HL-60 (cell line): ENCODE data around the gene TUT7.
"Not testable (repeated sequence)": the region's sequence is repeated elsewhere in the genome, so short reads cannot be mapped to it uniquely, and the experiment has no call there.

Experiments used
- DNase-seq, 2 experiments: peaks; one replicate each; pipeline ENCODE4 v3.0.0-alpha.2; 2010 to 2020; ENCODE audit warnings: low read depth in 1 of 2, low spot score in 1 of 2
- H3K27ac ChIP-seq: fragments of 250-450 bp; sonication (Bioruptor Pico); replicated peaks from 2 replicates; pipeline ENCODE4 v1.5.1; 2020; ENCODE audit warnings: mild to moderate bottlenecking, moderate library complexity
- H3K27me3 ChIP-seq: fragments of 250-450 bp; sonication (Bioruptor Pico); 2 replicates; pipeline ENCODE4 v1.5.1; 2021; ENCODE audit warnings: mild to moderate bottlenecking, moderate library complexity; ENCODE audit not compliant: insufficient read depth, poor library complexity, severe bottlenecking
- H3K4me3 ChIP-seq: replicated peaks from 2 replicates; pipeline ENCODE4 v1.5.1; 2011; ENCODE audit warnings: mild to moderate bottlenecking, control low read depth, low read length; ENCODE audit not compliant: insufficient read depth
- GABPA ChIP-seq: IDR thresholded peaks from 2 replicates; pipeline ENCODE4 v1.6.1; 2012; ENCODE audit warnings: low read depth
- POLR2AphosphoS5 ChIP-seq: IDR thresholded peaks from 2 replicates; pipeline ENCODE4 v1.6.1; 2012; ENCODE audit warnings: low read depth
- SPI1 ChIP-seq: IDR thresholded peaks from 2 replicates; pipeline ENCODE4 v1.6.1; 2012; ENCODE audit warnings: low read depth, mild to moderate bottlenecking, borderline replicate concordance
- TF ChIP-seq, protein P1 (sequence below): IDR thresholded peaks from one replicate; pipeline ENCODE4 v1.5.1; 2011; ENCODE audit warnings: low read length, control low read depth, inconsistent platforms; ENCODE audit not compliant: insufficient read depth
- TF ChIP-seq, protein P2 (sequence below): IDR thresholded peaks from 2 replicates; pipeline ENCODE4 v1.6.1; 2012; ENCODE audit warnings: low read depth; ENCODE audit not compliant: insufficient replicate concordance

The TUT7 gene

DNA sequence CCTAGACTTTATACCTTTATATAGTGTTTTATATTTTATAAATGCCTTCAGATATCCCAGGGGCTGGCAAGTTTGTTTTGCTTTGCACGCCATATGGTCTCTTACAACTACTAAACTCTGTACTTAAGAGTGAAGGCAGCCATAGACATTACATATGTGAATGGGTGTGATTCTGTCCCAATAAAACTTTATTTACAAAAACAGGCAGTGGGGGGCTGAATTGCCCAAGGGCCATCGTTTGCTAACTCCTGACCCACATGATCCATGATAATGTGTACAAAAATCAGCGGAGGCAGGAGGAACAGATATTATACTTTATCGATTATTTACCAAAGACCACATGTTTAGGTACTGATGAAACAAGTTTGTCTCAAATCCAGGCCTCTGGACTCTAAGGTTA, 36.0 kb downstream of the TUT7 start:
- DNase-seq = no peak
- TF ChIP-seq POLR2AphosphoS5 = no peak
- TF ChIP-seq, protein P1, sequence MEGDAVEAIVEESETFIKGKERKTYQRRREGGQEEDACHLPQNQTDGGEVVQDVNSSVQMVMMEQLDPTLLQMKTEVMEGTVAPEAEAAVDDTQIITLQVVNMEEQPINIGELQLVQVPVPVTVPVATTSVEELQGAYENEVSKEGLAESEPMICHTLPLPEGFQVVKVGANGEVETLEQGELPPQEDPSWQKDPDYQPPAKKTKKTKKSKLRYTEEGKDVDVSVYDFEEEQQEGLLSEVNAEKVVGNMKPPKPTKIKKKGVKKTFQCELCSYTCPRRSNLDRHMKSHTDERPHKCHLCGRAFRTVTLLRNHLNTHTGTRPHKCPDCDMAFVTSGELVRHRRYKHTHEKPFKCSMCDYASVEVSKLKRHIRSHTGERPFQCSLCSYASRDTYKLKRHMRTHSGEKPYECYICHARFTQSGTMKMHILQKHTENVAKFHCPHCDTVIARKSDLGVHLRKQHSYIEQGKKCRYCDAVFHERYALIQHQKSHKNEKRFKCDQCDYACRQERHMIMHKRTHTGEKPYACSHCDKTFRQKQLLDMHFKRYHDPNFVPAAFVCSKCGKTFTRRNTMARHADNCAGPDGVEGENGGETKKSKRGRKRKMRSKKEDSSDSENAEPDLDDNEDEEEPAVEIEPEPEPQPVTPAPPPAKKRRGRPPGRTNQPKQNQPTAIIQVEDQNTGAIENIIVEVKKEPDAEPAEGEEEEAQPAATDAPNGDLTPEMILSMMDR = no peak
- no peak for TF ChIP-seq SPI1
- TF ChIP-seq GABPA = no peak
- TF ChIP-seq, protein P2, sequence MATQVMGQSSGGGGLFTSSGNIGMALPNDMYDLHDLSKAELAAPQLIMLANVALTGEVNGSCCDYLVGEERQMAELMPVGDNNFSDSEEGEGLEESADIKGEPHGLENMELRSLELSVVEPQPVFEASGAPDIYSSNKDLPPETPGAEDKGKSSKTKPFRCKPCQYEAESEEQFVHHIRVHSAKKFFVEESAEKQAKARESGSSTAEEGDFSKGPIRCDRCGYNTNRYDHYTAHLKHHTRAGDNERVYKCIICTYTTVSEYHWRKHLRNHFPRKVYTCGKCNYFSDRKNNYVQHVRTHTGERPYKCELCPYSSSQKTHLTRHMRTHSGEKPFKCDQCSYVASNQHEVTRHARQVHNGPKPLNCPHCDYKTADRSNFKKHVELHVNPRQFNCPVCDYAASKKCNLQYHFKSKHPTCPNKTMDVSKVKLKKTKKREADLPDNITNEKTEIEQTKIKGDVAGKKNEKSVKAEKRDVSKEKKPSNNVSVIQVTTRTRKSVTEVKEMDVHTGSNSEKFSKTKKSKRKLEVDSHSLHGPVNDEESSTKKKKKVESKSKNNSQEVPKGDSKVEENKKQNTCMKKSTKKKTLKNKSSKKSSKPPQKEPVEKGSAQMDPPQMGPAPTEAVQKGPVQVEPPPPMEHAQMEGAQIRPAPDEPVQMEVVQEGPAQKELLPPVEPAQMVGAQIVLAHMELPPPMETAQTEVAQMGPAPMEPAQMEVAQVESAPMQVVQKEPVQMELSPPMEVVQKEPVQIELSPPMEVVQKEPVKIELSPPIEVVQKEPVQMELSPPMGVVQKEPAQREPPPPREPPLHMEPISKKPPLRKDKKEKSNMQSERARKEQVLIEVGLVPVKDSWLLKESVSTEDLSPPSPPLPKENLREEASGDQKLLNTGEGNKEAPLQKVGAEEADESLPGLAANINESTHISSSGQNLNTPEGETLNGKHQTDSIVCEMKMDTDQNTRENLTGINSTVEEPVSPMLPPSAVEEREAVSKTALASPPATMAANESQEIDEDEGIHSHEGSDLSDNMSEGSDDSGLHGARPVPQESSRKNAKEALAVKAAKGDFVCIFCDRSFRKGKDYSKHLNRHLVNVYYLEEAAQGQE = no peak
- no peak overlapping the region for H3K4me3 ChIP-seq
- H3K27ac ChIP-seq = no peak overlapping the region
- H3K27me3 ChIP-seq = no peaks in the 10 kb centered on the region

DNA sequence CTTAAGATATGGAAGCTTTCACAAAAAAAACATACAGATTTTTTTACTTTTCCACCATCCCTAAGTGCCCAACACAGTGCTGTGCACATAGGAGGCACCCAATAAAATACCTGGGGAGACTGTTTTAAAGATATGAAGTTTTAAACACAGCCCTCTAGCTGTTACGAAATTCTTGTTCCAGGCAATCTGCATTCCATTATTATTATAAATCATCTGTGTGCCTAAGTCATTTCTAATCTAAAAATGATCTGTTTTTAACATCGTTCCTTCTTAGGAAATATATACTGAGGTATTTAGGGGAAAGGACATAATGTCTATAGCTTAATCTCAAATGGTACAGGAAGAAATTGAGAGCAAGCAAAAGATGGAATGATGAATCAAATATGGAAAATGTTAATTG, 39.1 kb downstream of the TUT7 start:
- no peaks in the 10 kb centered on the region for H3K27me3 ChIP-seq
- DNase-seq = no peak

DNA sequence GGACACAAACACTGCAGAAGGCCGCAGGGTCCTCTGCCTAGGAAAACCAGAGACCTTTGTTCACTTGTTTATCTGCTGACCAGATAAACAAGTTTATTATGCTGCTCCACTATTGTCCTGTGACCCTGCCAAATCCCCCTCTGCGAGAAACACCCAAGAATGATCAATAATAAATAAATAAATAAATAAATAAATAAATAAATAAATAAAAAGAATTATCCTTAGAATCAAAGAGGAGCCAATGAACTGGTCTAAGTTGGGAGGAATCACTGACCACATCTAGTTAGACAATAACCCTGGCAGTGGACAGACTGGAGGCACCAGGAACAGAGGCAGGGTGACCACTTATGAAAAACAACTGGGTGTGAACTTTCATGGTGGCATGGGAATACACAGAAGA, 41.3 kb downstream of the TUT7 start:
- H3K27ac ChIP-seq, DNase-seq, H3K27me3 ChIP-seq, H3K4me3 ChIP-seq: not testable (repeated sequence)

More for the DNA sequence above, 39.1 kb downstream of the TUT7 start:
- TF ChIP-seq POLR2AphosphoS5 = no peak
- TF ChIP-seq, protein P1 = no peak
- no peak for TF ChIP-seq SPI1
- TF ChIP-seq, protein P2 = no peak
- no peak for TF ChIP-seq GABPA
- no peak overlapping the region for H3K27ac ChIP-seq
- H3K4me3 ChIP-seq = no peak overlapping the region

DNA sequence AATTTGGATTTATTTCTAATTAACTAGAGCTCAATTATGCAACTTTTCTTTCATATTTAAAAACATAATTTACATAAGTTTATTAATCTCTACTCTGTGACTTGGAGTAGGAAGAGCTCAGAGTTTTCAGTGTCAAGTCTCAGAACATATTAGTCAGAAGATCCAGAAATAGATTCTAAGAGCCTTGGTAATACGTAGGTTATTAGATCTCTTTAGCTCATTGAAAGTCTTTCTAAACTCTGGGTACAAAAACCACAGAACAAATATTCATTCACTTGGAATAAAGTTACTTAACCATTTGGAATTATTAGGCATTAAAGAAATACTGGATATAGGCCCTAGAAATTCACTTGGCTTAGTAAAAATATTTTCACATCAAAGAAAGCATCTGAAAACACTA, 45.5 kb downstream of the TUT7 start:
- Histone ChIP-seq H3K27ac (no peak overlapping the region), H3K4me3 (no peak overlapping the region), H3K27me3 (no peaks in the 10 kb centered on the region)
- TF ChIP-seq, protein P1 = no peak
- no peak for TF ChIP-seq GABPA
- no peak for DNase-seq
